Lung (tissue), 12 donors: ENCODE measurements around the gene TAS2R50. TPM values are rescaled to one million over a fixed set of nuclear protein-coding genes. Genes with fewer than 3 reads are reported as not detected.

ENCODE experiments used
- ATAC-seq: fragments of 200-7000 bp; cut with Tn5 transposase; one replicate; pipeline ENCODE4 v1.9.1; 2020; ENCODE audit warnings: moderate number of reproducible peaks; ENCODE audit not compliant: insufficient read depth, low FRiP score
- DNase-seq, 3 donors: peaks; one replicate each; pipeline ENCODE4 v3.0.0-alpha.2; 2013 to 2017
- H3K27ac ChIP-seq, 2 donors: one replicate each; pipeline ENCODE4 v1.5.1; 2013; ENCODE audit warnings: mild to moderate bottlenecking in 2 of 2, moderate library complexity in 2 of 2, control low read depth in 1 of 2, inconsistent platforms in 1 of 2, low read depth in 1 of 2, low read length in 1 of 2
- H3K27me3 ChIP-seq, 3 donors: one replicate each; pipeline ENCODE4 v1.5.1; 2013; ENCODE audit warnings: low read length in 2 of 3; ENCODE audit not compliant: control insufficient read depth in 3 of 3, insufficient read depth in 3 of 3
- H3K36me3 ChIP-seq, 4 donors: one replicate each; pipeline ENCODE4 v1.5.1; 2013; ENCODE audit warnings: low read length in 4 of 4, mild to moderate bottlenecking in 1 of 4, moderate library complexity in 1 of 4; ENCODE audit not compliant: control insufficient read depth in 4 of 4, insufficient read depth in 4 of 4
- H3K4me1 ChIP-seq, 5 donors: one replicate each; pipeline ENCODE4 v1.5.1; 2013; ENCODE audit warnings: low read length in 5 of 5, mild to moderate bottlenecking in 2 of 5, moderate library complexity in 1 of 5; ENCODE audit not compliant: control insufficient read depth in 5 of 5, insufficient read depth in 5 of 5
- H3K4me3 ChIP-seq: one replicate; pipeline ENCODE4 v1.5.1; 2013; ENCODE audit warnings: mild to moderate bottlenecking, control low read depth, moderate library complexity
- H3K9ac ChIP-seq, 2 donors: one replicate each; pipeline ENCODE4 v1.5.1; 2013; ENCODE audit warnings: low read length in 2 of 2, control low read depth in 1 of 2; ENCODE audit not compliant: insufficient read depth in 1 of 2
- H3K9me3 ChIP-seq, 4 donors: one replicate each; pipeline ENCODE4 v1.5.1; 2013; ENCODE audit warnings: low read length in 3 of 4, mild to moderate bottlenecking in 1 of 4, moderate library complexity in 1 of 4; ENCODE audit not compliant: control insufficient read depth in 4 of 4, insufficient read depth in 3 of 4
- CTCF ChIP-seq: IDR thresholded peaks from 2 replicates; pipeline ENCODE4 v1.5.1; 2012; ENCODE audit warnings: mild to moderate bottlenecking; ENCODE audit errors: control extremely low read depth, extremely low read depth
- whole genome bisulfite sequencing, 2 donors: extraction: QIAGEN DNeasy Blood & Tissue Kit; methylation state at CpG; one replicate each; pipeline ENCODE4 v1.1.7; 2013; 5-methylcytosine and 5-hydroxymethylcytosine counted together
- polyA plus RNA-seq, 2 donors: library from polyadenylated mRNA; stranded (reverse); fragments of 200-250 nt; gene quantifications; one replicate each; pipeline ENCODE4 v1.2.1, GENCODE V29; 2013
- total RNA-seq, 2 donors: library from RNA; depleted of rRNA in 1 of 2; stranded (reverse); fragments of >200 nt in 1 of 2; gene quantifications; one replicate each; pipeline ENCODE4 v1.2.1, GENCODE V29; 2014 to 2021
- donor health status: control.
- donor health status: control.
- donor health status: Bipolar disorder and iron deficiency.
- donor health status: healthy.
- donor health status: DM: yes; HTN: yes; CAD: no.

Gene TAS2R50
- total and polyA plus RNA-seq, 4 donors = 0.03 to 11.1 (median 1.8) TPM; not detected in 1

GRCh38 chr12:10994307-10994706 lies 7.6 kb upstream of the TAS2R50 start:
- Histone ChIP-seq H3K9me3 (no peaks in the 10 kb centered on the region), H3K4me1 (peaks cover 0 to 3% (median 0%) of the 10 kb centered on the region in 5 donors), H3K9ac (no peak overlapping the region), H3K27me3 (no peaks in the 10 kb centered on the region), H3K36me3 (peaks cover 0 to 8% (median 4%) of the 10 kb centered on the region in 4 donors), H3K4me3 (no peak overlapping the region), H3K27ac (no peak overlapping the region)
- ATAC-seq (no peak), DNase-seq (peak; percentile 21 to 76 (median 58))
- WGBS, 2 donors = 88 to 94% methylated on average over 3 of the region's 3 CpGs
- no peak for TF ChIP-seq CTCF

GRCh38 chr12:10989107-10989506 lies 2.4 kb upstream of the TAS2R50 start:
- Histone ChIP-seq H3K27me3 (no peaks in the 10 kb centered on the region), H3K36me3 (peaks cover 0 to 5% (median 2%) of the 10 kb centered on the region in 4 donors), H3K4me3 (no peak overlapping the region), H3K27ac (no peak overlapping the region), H3K4me1 (peaks cover 0 to 3% (median 0%) of the 10 kb centered on the region in 5 donors), H3K9ac (no peak overlapping the region), H3K9me3 (no peaks in the 10 kb centered on the region)
- TF ChIP-seq CTCF = no peak
- 91 to 97% methylated on average over 2 of the region's 2 CpGs for WGBS, 2 donors
- DNase-seq (no peak), ATAC-seq (no peak)

GRCh38 chr12:10982244-10982643 lies 4.5 kb downstream of the TAS2R50 start:
- H3K4me3 ChIP-seq = no peak overlapping the region
- H3K27ac ChIP-seq = no peak overlapping the region
- DNase-seq (no peak), ATAC-seq (no peak)
- peaks cover 0 to 2% (median 0%) of the 10 kb centered on the region in 4 donors for H3K36me3 ChIP-seq
- H3K4me1 ChIP-seq = no peaks in the 10 kb centered on the region
- 87 to 90% methylated on average over 5 of the region's 5 CpGs for WGBS, 2 donors
- no peaks in the 10 kb centered on the region for H3K9me3 ChIP-seq
- no peaks in the 10 kb centered on the region for H3K27me3 ChIP-seq
- no peak for TF ChIP-seq CTCF
- no peak overlapping the region for H3K9ac ChIP-seq

- no peak for TF ChIP-seq CTCF
- Histone ChIP-seq H3K9me3 (no peaks in the 10 kb centered on the region), H3K36me3 (no peaks in the 10 kb centered on the region), H3K4me1 (no peaks in the 10 kb centered on the region), H3K27me3 (no peaks in the 10 kb centered on the region), H3K27ac (no peak overlapping the region), H3K4me3 (no peak overlapping the region), H3K9ac (no peak overlapping the region)
- 95 to 97% methylated on average over 3 of the region's 3 CpGs for WGBS, 2 donors
- ATAC-seq (no peak), DNase-seq (no peak)
These were observed 11.7 kb downstream of the TAS2R50 start for GRCh38 chr12:10974965-10975364.
